Endothelial cell of umbilical vein (primary cell): ENCODE results near the gene SNN. TPM values are rescaled to one million over a fixed set of nuclear protein-coding genes. Genes with fewer than 3 reads are reported as not detected.

ENCODE experiments used
- BruUV-seq: library from RNA; stranded (reverse); fragments of 400-500 nt; replicated peaks from 2 replicates; lab custom pipeline; 2021; lab: Mats Ljungman, UMichigan
- CTCF ChIA-PET: fragments of 300-600, 350-600 bp; sonication (Branson Sonifier 250); formaldehyde crosslinking; loops from one replicate; lab custom pipeline; 2021; ENCODE audit warnings: antibody characterized with exemption, inconsistent platforms; lab: Charles Lee
- POLR2A ChIA-PET: fragments of 300-600, 350-600 bp; sonication (Branson Sonifier 250); formaldehyde crosslinking; loops from one replicate; lab custom pipeline; 2021; ENCODE audit warnings: antibody characterized with exemption, inconsistent platforms; lab: Charles Lee
- DNase-seq: peaks from one replicate; pipeline ENCODE4 v3.0.0-alpha.2; 2011; ENCODE audit warnings: low read depth, low spot score
- FAIRE-seq: peaks from 2 replicates; lab custom pipeline; 2011; peaks lifted over from hg19 to GRCh38; lab: Jason Lieb, UNC
- H2AFZ ChIP-seq: 2 replicates; pipeline ENCODE4 v1.6.0; 2012; ENCODE audit warnings: low read depth, low read length, control low read depth, inconsistent platforms
- H3K27ac ChIP-seq: 2 replicates; pipeline ENCODE4 v1.5.1; 2011; ENCODE audit warnings: low read depth, mild to moderate bottlenecking, control low read depth, low read length, moderate library complexity; ENCODE audit not compliant: insufficient read depth
- H3K27me3 ChIP-seq, 2 experiments: 2 replicates each; pipeline versions ENCODE4 v1.6.0 to v1.6.1; 2011; ENCODE audit warnings: low read length in 2 of 2, mixed read lengths in 1 of 2; ENCODE audit not compliant: control insufficient read depth in 2 of 2, insufficient read depth in 2 of 2
- H3K36me3 ChIP-seq, 2 experiments: 2 replicates in 1 of 2; 3 replicates in 1 of 2; pipeline ENCODE4 v1.5.1; 2011; ENCODE audit warnings: low read length in 2 of 2, mild to moderate bottlenecking in 1 of 2, moderate library complexity in 1 of 2; ENCODE audit not compliant: control insufficient read depth in 2 of 2, insufficient read depth in 2 of 2; ENCODE audit errors: extremely low read depth in 1 of 2
- H3K4me1 ChIP-seq: 3 replicates; pipeline ENCODE4 v1.5.1; 2011; ENCODE audit warnings: mild to moderate bottlenecking, low read length; ENCODE audit not compliant: control insufficient read depth, insufficient read depth; ENCODE audit errors: extremely low read depth
- H3K4me2 ChIP-seq: 2 replicates; pipeline ENCODE4 v1.6.1; 2011; ENCODE audit warnings: low read length, control low read depth, mixed read lengths; ENCODE audit not compliant: insufficient read depth
- H3K4me3 ChIP-seq, 3 experiments: fragments of 200-600 bp in 1 of 3; sonication (generic), shearing (Covaris generic) in 1 of 3; replicated peaks in 1 of 3; 2 replicates each; pipeline ENCODE4 v1.5.1; 2011 to 2016; ENCODE audit warnings: control low read depth in 3 of 3, low read length in 3 of 3, mild to moderate bottlenecking in 2 of 3, inconsistent platforms in 1 of 3, low read depth in 1 of 3, moderate library complexity in 1 of 3; ENCODE audit not compliant: insufficient read depth in 1 of 3
- H3K79me2 ChIP-seq: 2 replicates; pipeline ENCODE4 v1.6.0; 2012; ENCODE audit warnings: low read length, inconsistent platforms; ENCODE audit not compliant: control insufficient read depth, insufficient read depth
- H3K9ac ChIP-seq: replicated peaks from 2 replicates; pipeline ENCODE3; 2011; ENCODE audit warnings: low read length, control low read depth; ENCODE audit not compliant: insufficient read depth; ENCODE audit errors: extremely low read depth
- H3K9me1 ChIP-seq: replicated peaks from 3 replicates; pipeline ENCODE4 v1.6.0; 2011; ENCODE audit warnings: mild to moderate bottlenecking, low read length; ENCODE audit not compliant: control insufficient read depth, insufficient read depth; ENCODE audit errors: extremely low read depth
- H3K9me3 ChIP-seq: replicated peaks from 2 replicates; pipeline ENCODE4 v1.5.1; 2012; ENCODE audit warnings: low read length, inconsistent platforms; ENCODE audit not compliant: control insufficient read depth, insufficient read depth
- H4K20me1 ChIP-seq: replicated peaks from 2 replicates; pipeline ENCODE3; 2011; ENCODE audit warnings: mild to moderate bottlenecking, low read length; ENCODE audit not compliant: control insufficient read depth, insufficient read depth; ENCODE audit errors: extremely low read depth
- CTCF ChIP-seq, 2 donors: IDR thresholded peaks; 1 replicate in 1 of 2; 2 replicates in 1 of 2; pipeline ENCODE4 v1.5.1; 2011; ENCODE audit warnings: low read length in 2 of 2, mild to moderate bottlenecking in 2 of 2, moderate library complexity in 2 of 2, control low read depth in 1 of 2, inconsistent platforms in 1 of 2, low read depth in 1 of 2; ENCODE audit not compliant: insufficient read depth in 1 of 2; ENCODE audit errors: extremely low read depth in 1 of 2
- EZH2 ChIP-seq: IDR thresholded peaks from 2 replicates; pipeline ENCODE4 v1.6.1; 2012; ENCODE audit warnings: borderline replicate concordance, low read depth, mild to moderate bottlenecking, moderate library complexity, low read length, inconsistent platforms; ENCODE audit not compliant: severe bottlenecking
- FOS ChIP-seq: IDR thresholded peaks from 2 replicates; pipeline ENCODE4 v1.6.1; 2011; ENCODE audit warnings: mild to moderate bottlenecking, low read length, moderate library complexity, borderline replicate concordance; ENCODE audit not compliant: insufficient read depth
- GATA2 ChIP-seq: IDR thresholded peaks from 2 replicates; pipeline ENCODE4 v1.7.0; 2011; ENCODE audit warnings: low read depth, mild to moderate bottlenecking, moderate library complexity, mixed read lengths, low read length; ENCODE audit not compliant: insufficient read length, insufficient read depth
- JUN ChIP-seq: IDR thresholded peaks from 2 replicates; pipeline ENCODE4 v1.6.1; 2011; ENCODE audit warnings: borderline replicate concordance, low read depth; ENCODE audit not compliant: insufficient read length, insufficient read depth
- MAX ChIP-seq: IDR thresholded peaks from 2 replicates; pipeline ENCODE4 v1.6.1; 2011; ENCODE audit not compliant: insufficient read depth, insufficient read length
- MYC ChIP-seq: IDR thresholded peaks from one replicate; pipeline ENCODE4 v1.6.1; 2011; ENCODE audit warnings: mild to moderate bottlenecking, low read depth, low read length
- POLR2A ChIP-seq: IDR thresholded peaks from 2 replicates; pipeline ENCODE4 v1.6.1; 2012; ENCODE audit warnings: low read depth, mild to moderate bottlenecking, control low read depth, low read length
- POLR2AphosphoS5 ChIP-seq: IDR thresholded peaks from 2 replicates; pipeline ENCODE4 v1.6.1; 2012; ENCODE audit warnings: low read depth, mild to moderate bottlenecking, control low read depth, low read length, moderate library complexity; ENCODE audit not compliant: insufficient read depth
- dilution Hi-C: fragments of 300-500 bp; cut with MboI; formaldehyde crosslinking; loops from one replicate; pipeline ENCODE4 v1.15.0; 2019; ENCODE audit warnings: low sequenced_read_pairs; ENCODE audit not compliant: extremely low pct_ligation_motif_present
- intact Hi-C: fragments of 100-400 bp; cut with micrococcal nuclease; formaldehyde crosslinking; loops from one replicate; pipeline ENCODE4 v1.10.0; 2022
- polyA plus RNA-seq, 4 experiments: library from polyadenylated mRNA; depleted of rRNA in 3 of 4; stranded (reverse) in 3 of 4; unstranded in 1 of 4; fragments of >200 nt; gene quantifications; 2 replicates each; pipeline versions ENCODE4 v1.2.1 to v1.2.3, GENCODE V29; 2011 to 2012; ENCODE audit warnings: missing spikeins in 1 of 4
- total RNA-seq: library from RNA; stranded (reverse); gene quantifications from 2 replicates; pipeline ENCODE4 v1.2.3, GENCODE V29; 2021

The SNN gene
- total and polyA plus RNA-seq, 2 donors (not counting 3 experiments of a cell fraction or from before 2014, with no cell fraction given): 17.7 to 24.1 TPM

GRCh38 chr16:11668623-11669379 is 546 bp downstream of the SNN start:
- Histone ChIP-seq H3K79me2 (no peaks in the 10 kb centered on the region), H2AFZ (peak overlapping the region; percentile 31), H3K36me3 (no peaks in the 10 kb centered on the region), H3K4me3 (peak overlapping the region; percentile 33 to 72 (median 42)), H3K9me3 (no peaks in the 10 kb centered on the region), H3K27me3 (no peaks in the 10 kb centered on the region), H3K9ac (peak overlapping the region; percentile 29), H3K9me1 (no peaks in the 10 kb centered on the region), H3K4me1 (peaks cover 13% of the 10 kb centered on the region), H3K4me2 (peak overlapping the region; percentile 52), H3K27ac (no peak overlapping the region), H4K20me1 (no peaks in the 10 kb centered on the region)
- DNase-seq (no peak), FAIRE-seq (no peak)
- intact Hi-C loops (loop anchor here (1.0 to 5.0 kb wide), 2 partner anchors 136 to 412 kb away; partner anchors contain the start of gene SOCS1), dilution Hi-C loops (no loop called here)
- no peak for TF ChIP-seq EZH2
- TF ChIP-seq MYC: no peak
- no peak for TF ChIP-seq GATA2
- TF ChIP-seq CTCF (IDR thresholded peaks at IDR 0.05; ENCODE audit: extremely low read depth in 1 of 2, insufficient read depth in 1 of 2, low read depth in 1 of 2, low read length in 2 of 2): no peak
- no peak for TF ChIP-seq JUN
- no peak for TF ChIP-seq MAX
- no peak for TF ChIP-seq POLR2A
- TF ChIP-seq FOS: no peak
- TF ChIP-seq POLR2AphosphoS5: no peak
- ChIA-PET CTCF (interaction anchor here (0.7 to 2.1 kb wide), 3 partner anchors 137 to 262 kb away, joined by 4 to 7 read pairs (median 5); no protein-coding TSS in a partner anchor), POLR2A (interaction anchor here (0.5 kb wide), 1 partner anchor 140 kb away, joined by 3 read pairs; no protein-coding TSS in a partner anchor)
- no TSS peak for BruUV-seq
